GM23248 (cell line): ENCODE measurements around the gene WDR43. TPM values are rescaled to one million over a fixed set of nuclear protein-coding genes. Genes with fewer than 3 reads are reported as not detected.

ENCODE experiments used
- DNase-seq: peaks from one replicate; pipeline ENCODE4 v3.0.0-alpha.2; 2015
- H2AFZ ChIP-seq: fragments of 200-600 bp; sonication (generic); 2 replicates; pipeline ENCODE4 v1.6.1; 2016; ENCODE audit warnings: antibody characterized with exemption
- H3F3A ChIP-seq: fragments of 200-600 bp; sonication (generic); 2 replicates; pipeline ENCODE4 v1.6.1; 2016; ENCODE audit warnings: mild to moderate bottlenecking, antibody characterized with exemption, mixed run types; ENCODE audit not compliant: insufficient read depth
- H3K27ac ChIP-seq: fragments of 200-600 bp; sonication (generic); 2 replicates; pipeline ENCODE4 v1.5.1; 2016; ENCODE audit warnings: mild to moderate bottlenecking
- H3K27me3 ChIP-seq: fragments of 200-600 bp; sonication (generic); replicated peaks from 2 replicates; pipeline ENCODE4 v1.6.1; 2016; ENCODE audit warnings: mild to moderate bottlenecking; ENCODE audit not compliant: insufficient read depth
- H3K36me3 ChIP-seq: fragments of 200-600 bp; sonication (generic); 2 replicates; pipeline ENCODE4 v1.6.1; 2016; ENCODE audit warnings: low read depth, mild to moderate bottlenecking
- H3K4me1 ChIP-seq: fragments of 200-600 bp; sonication (generic); 2 replicates; pipeline ENCODE4 v1.6.1; 2016; ENCODE audit warnings: mild to moderate bottlenecking; ENCODE audit not compliant: insufficient read depth
- H3K4me2 ChIP-seq: fragments of 200-600 bp; sonication (generic); one replicate; pipeline ENCODE4 v1.6.1; 2016; ENCODE audit warnings: mild to moderate bottlenecking; ENCODE audit not compliant: unreplicated experiment
- H3K4me3 ChIP-seq: fragments of 200-600 bp; sonication (generic); 2 replicates; pipeline ENCODE4 v1.5.1; 2016; ENCODE audit warnings: mild to moderate bottlenecking
- H3K79me2 ChIP-seq: fragments of 200-600 bp; sonication (generic); 2 replicates; pipeline ENCODE4 v1.6.1; 2016; ENCODE audit warnings: mild to moderate bottlenecking; ENCODE audit not compliant: insufficient read depth
- H3K9ac ChIP-seq: fragments of 200-600 bp; sonication (generic); 2 replicates; pipeline ENCODE4 v1.6.1; 2016; ENCODE audit warnings: mild to moderate bottlenecking
- H3K9me2 ChIP-seq: fragments of 200-600 bp; sonication (generic); 2 replicates; pipeline ENCODE4 v1.6.1; 2016; ENCODE audit warnings: mixed run types, mild to moderate bottlenecking, moderate library complexity; ENCODE audit not compliant: insufficient read depth
- H3K9me3 ChIP-seq: fragments of 200-600 bp; sonication (generic); one replicate; pipeline ENCODE4 v1.6.1; 2017; ENCODE audit warnings: low read depth
- H4K20me1 ChIP-seq: fragments of 200-600 bp; sonication (generic); 2 replicates; pipeline ENCODE4 v1.6.0; 2016; ENCODE audit not compliant: insufficient read depth
- EZH2 ChIP-seq: fragments of 200-600 bp; sonication (generic); IDR thresholded peaks from 2 replicates; pipeline ENCODE4 v1.6.1; 2018; ENCODE audit warnings: antibody characterized with exemption, mild to moderate bottlenecking; ENCODE audit not compliant: insufficient read depth, poor library complexity, severe bottlenecking
- EZH2phosphoT487 ChIP-seq: fragments of 200-600 bp; sonication (generic); IDR thresholded peaks from 2 replicates; pipeline ENCODE4 v1.6.1; 2018; ENCODE audit warnings: antibody characterized with exemption, moderate library complexity, mild to moderate bottlenecking, low read depth; ENCODE audit not compliant: insufficient read depth
- WGBS, 2 experiments: methylation state at CpG; one replicate each; pipeline ENCODE4 v1.1.6; 2015 to 2017; ENCODE audit warnings: low lambda C conversion rate in 2 of 2, low coverage in 1 of 2; ENCODE audit errors: missing lambda C conversion rate in 2 of 2; 5-methylcytosine and 5-hydroxymethylcytosine counted together
- in situ Hi-C: fragments of 300-500 bp; cut with MboI; formaldehyde crosslinking; loops from 2 replicates; pipeline ENCODE4 v1.15.0; 2020
- polyA plus RNA-seq: library from polyadenylated mRNA; unstranded; fragments of >200 nt; fragmentation: Nextera tagmentation; extraction: Ambion mirVana; gene quantifications from 2 replicates; pipeline ENCODE4 v1.2.1, GENCODE V29; 2016
- total RNA-seq: library from RNA; depleted of rRNA; stranded (reverse); fragments of >200 nt; shearing (Covaris generic); gene quantifications from 2 replicates; pipeline ENCODE4 v1.2.3, GENCODE V29; 2014

Gene WDR43
- total and polyA plus RNA-seq, 2 experiments from 2014 or later: 31.3 to 71.8 TPM

DNA sequence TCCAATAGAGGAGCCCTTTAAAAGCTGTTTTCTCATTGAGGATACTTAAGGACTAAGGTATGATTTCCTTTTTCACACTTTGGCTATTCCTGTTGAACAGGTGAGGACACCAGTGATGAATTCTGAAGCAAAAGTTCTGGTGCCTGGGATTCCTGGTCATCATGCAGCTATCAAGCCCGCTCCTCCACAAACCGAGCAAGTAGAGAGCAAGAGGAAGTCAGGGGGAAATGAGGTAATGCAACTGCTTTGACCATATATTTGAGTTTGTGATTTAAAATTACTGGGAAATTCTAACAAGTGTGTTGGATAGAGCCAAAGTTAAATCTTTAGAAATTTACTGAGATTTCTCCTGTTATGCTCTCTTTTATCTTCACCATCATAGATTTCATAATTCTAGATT is 33.0 kb downstream of the WDR43 start:
- peaks cover 27% of the 10 kb centered on the region for H3F3A ChIP-seq
- H3K36me3 ChIP-seq: peaks cover 70% of the 10 kb centered on the region
- H3K9me2 ChIP-seq: no peaks in the 10 kb centered on the region
- DNase-seq: no peak
- in situ Hi-C loops: no loop called here
- peaks cover 26% of the 10 kb centered on the region for H3K4me1 ChIP-seq
- no peak for TF ChIP-seq EZH2
- TF ChIP-seq EZH2phosphoT487: no peak
- no peaks in the 10 kb centered on the region for H3K27me3 ChIP-seq
- H3K4me2 ChIP-seq: no peak overlapping the region
- WGBS, 2 experiments: 97 to 100% methylated on average over 2 of the region's 2 CpGs
- no peak overlapping the region for H3K9ac ChIP-seq
- peaks cover 96% of the 10 kb centered on the region for H3K79me2 ChIP-seq
- no peak overlapping the region for H3K4me3 ChIP-seq
- no peaks in the 10 kb centered on the region for H4K20me1 ChIP-seq
- no peak overlapping the region for H2AFZ ChIP-seq
- peak overlapping the region; percentile 58 for H3K27ac ChIP-seq
- H3K9me3 ChIP-seq: no peaks in the 10 kb centered on the region

DNA sequence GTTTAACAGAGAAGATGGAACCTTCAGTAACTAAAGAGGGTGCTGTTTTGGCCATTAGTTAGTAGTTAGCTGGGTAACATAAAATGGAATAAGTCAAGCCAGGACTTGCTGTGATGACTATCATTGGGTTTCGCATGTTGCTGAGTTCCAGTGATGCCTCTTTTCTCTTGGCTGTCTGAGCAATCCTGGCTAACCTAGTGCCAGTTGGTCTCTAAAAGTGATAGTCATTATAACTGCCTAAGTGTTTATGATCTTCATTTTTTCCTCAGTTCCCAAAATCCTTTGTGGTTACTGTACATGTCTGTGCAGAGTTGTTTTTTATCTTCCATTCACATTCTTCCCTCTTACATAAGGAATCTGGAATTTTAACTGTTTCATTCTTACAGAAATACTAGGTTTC is 33.4 kb downstream of the WDR43 start:
- H3F3A ChIP-seq: peaks cover 27% of the 10 kb centered on the region
- in situ Hi-C loops: no loop called here
- no peaks in the 10 kb centered on the region for H3K9me2 ChIP-seq
- H3K4me2 ChIP-seq: no peak overlapping the region
- H3K4me1 ChIP-seq: peaks cover 26% of the 10 kb centered on the region
- H3K36me3 ChIP-seq: peaks cover 67% of the 10 kb centered on the region
- H3K9ac ChIP-seq: no peak overlapping the region
- no peak for TF ChIP-seq EZH2
- no peak for TF ChIP-seq EZH2phosphoT487
- DNase-seq: peak; percentile 59
- peaks cover 96% of the 10 kb centered on the region for H3K79me2 ChIP-seq
- H3K27ac ChIP-seq: peak overlapping the region; percentile 58
- H2AFZ ChIP-seq: no peak overlapping the region
- WGBS, 2 experiments: 85 to 100% methylated on average over 1 of the region's 1 CpG
- no peak overlapping the region for H3K4me3 ChIP-seq
- H3K9me3 ChIP-seq: no peaks in the 10 kb centered on the region
- no peaks in the 10 kb centered on the region for H4K20me1 ChIP-seq
- no peaks in the 10 kb centered on the region for H3K27me3 ChIP-seq

DNA sequence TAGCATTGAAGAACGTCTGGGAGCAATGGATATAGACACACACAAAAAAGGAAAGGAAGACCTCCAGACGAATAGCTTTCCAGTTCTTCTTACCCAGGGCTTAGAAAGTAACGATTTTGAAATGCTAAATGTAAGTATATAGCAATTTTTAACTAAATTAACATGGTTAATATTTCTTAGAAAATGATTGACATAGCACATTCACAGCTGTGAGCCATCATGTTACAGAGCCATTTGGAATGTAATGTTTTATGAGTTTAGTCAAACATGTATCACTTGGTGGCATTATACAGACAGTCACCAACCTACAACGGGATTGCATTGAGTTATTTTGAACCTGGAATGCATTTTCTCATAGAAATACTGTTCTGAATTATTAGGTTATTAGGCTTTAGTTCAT is 35.1 kb downstream of the WDR43 start:
- no peak overlapping the region for H3K4me3 ChIP-seq
- no peaks in the 10 kb centered on the region for H3K9me3 ChIP-seq
- H3K27ac ChIP-seq: no peak overlapping the region
- no peaks in the 10 kb centered on the region for H3K27me3 ChIP-seq
- peaks cover 70% of the 10 kb centered on the region for H3K36me3 ChIP-seq
- peaks cover 27% of the 10 kb centered on the region for H3F3A ChIP-seq
- no peaks in the 10 kb centered on the region for H3K9me2 ChIP-seq
- no peak overlapping the region for H3K4me2 ChIP-seq
- no peak overlapping the region for H3K9ac ChIP-seq
- H4K20me1 ChIP-seq: no peaks in the 10 kb centered on the region
- in situ Hi-C loops: no loop called here
- WGBS, 2 experiments: 31 to 38% methylated on average over 4 of the region's 4 CpGs
- peaks cover 96% of the 10 kb centered on the region for H3K79me2 ChIP-seq
- TF ChIP-seq EZH2phosphoT487: no peak
- no peak for TF ChIP-seq EZH2
- no peak overlapping the region for H2AFZ ChIP-seq
- peak; percentile 16 for DNase-seq
- peaks cover 26% of the 10 kb centered on the region for H3K4me1 ChIP-seq

DNA sequence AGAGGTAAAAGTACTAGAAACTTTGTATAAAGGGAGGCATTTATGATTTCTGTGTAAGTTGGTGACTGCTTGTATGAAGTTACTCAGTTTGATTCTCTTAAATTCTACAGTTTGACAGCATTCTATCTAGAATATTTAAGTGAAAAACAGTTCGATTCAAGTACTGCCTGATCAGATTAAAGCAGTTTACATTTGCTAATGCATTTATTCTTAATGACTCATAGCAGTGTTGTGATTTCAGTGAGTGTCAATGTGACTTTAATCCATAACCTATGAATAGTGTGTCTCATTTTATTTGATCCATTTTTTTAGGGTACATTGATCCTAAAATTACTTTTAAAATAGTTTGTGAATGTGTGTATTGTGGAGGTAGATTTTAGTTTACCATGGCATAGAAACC is 35.7 kb downstream of the WDR43 start:
- Histone ChIP-seq H3K9ac (no peak overlapping the region), H3K79me2 (peaks cover 98% of the 10 kb centered on the region), H3F3A (peaks cover 27% of the 10 kb centered on the region), H3K9me3 (no peaks in the 10 kb centered on the region), H3K36me3 (peaks cover 76% of the 10 kb centered on the region), H3K27me3 (no peaks in the 10 kb centered on the region), H3K4me3 (no peak overlapping the region), H3K4me2 (no peak overlapping the region), H3K9me2 (no peaks in the 10 kb centered on the region), H3K4me1 (peaks cover 26% of the 10 kb centered on the region), H3K27ac (no peak overlapping the region), H4K20me1 (no peaks in the 10 kb centered on the region), H2AFZ (no peak overlapping the region)
- 72 to 76% methylated on average over 1 of the region's 1 CpG for WGBS, 2 experiments
- in situ Hi-C loops: no loop called here
- TF ChIP-seq EZH2phosphoT487: no peak
- DNase-seq: peak; percentile 41

DNA sequence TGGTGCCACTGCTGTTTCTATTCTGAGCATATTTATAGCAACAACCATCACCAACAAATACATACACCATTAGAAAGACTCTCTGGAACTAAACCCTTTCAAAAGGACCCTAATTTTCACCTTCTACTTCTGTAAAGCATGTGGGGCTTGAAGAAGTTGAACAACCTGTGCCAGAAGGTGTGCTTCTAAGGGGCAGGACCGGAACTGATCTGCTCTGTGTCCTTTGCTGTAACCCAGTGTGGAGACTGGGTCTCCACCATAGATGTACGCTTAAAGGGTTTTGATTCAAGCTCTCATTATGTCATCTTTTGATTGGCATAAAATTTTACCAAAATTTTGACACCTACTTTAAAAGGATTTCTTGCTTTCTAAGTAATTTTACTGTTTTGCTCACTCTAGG is 40.3 kb downstream of the WDR43 start:
- TF ChIP-seq EZH2 (no peak), EZH2phosphoT487 (no peak)
- Histone ChIP-seq H3K4me3 (no peak overlapping the region), H4K20me1 (no peaks in the 10 kb centered on the region), H3K9me2 (no peaks in the 10 kb centered on the region), H3F3A (peaks cover 2% of the 10 kb centered on the region; the same call in 1 of the 2 replicates), H3K36me3 (peaks cover 69% of the 10 kb centered on the region), H2AFZ (no peak overlapping the region), H3K4me1 (peaks cover 5% of the 10 kb centered on the region), H3K9ac (no peak overlapping the region), H3K27me3 (no peaks in the 10 kb centered on the region), H3K79me2 (peaks cover 90% of the 10 kb centered on the region), H3K4me2 (no peak overlapping the region), H3K9me3 (no peaks in the 10 kb centered on the region), H3K27ac (no peak overlapping the region)
- WGBS, 2 experiments: 98% methylated on average over 2 of the region's 2 CpGs
- DNase-seq: no peak
- in situ Hi-C loops: no loop called here
